Keratinocyte (primary cell): ENCODE data around the gene YBX1. TPM values are rescaled to one million over a fixed set of nuclear protein-coding genes. Genes with fewer than 3 reads are reported as not detected.

ENCODE experiments used
- DNase-seq: peaks from one replicate; pipeline ENCODE4 v3.0.0-alpha.2; 2011; ENCODE audit warnings: low read depth, missing footprints, low spot score
- FAIRE-seq: peaks from 2 replicates; lab custom pipeline; 2011; peaks lifted over from hg19 to GRCh38; lab: Jason Lieb, UNC
- H2AFZ ChIP-seq: 2 replicates; pipeline ENCODE4 v1.6.0; 2012; ENCODE audit warnings: low read length, control low read depth, inconsistent platforms; ENCODE audit not compliant: control insufficient read depth
- H3K27ac ChIP-seq: 2 replicates; pipeline ENCODE4 v1.5.1; 2011; ENCODE audit warnings: low read length; ENCODE audit not compliant: control insufficient read depth, insufficient read depth
- H3K27me3 ChIP-seq: 3 replicates; pipeline ENCODE4 v1.6.0; 2011; ENCODE audit warnings: low read length; ENCODE audit not compliant: control insufficient read depth, insufficient read depth; ENCODE audit errors: extremely low read depth
- H3K36me3 ChIP-seq, 2 experiments: 2 replicates in 1 of 2; 3 replicates in 1 of 2; pipeline ENCODE4 v1.5.1; 2011; ENCODE audit warnings: low read length in 2 of 2, mild to moderate bottlenecking in 1 of 2; ENCODE audit not compliant: control insufficient read depth in 2 of 2, insufficient read depth in 2 of 2; ENCODE audit errors: extremely low read depth in 1 of 2
- H3K4me1 ChIP-seq: 3 replicates; pipeline ENCODE4 v1.5.1; 2011; ENCODE audit warnings: low read length; ENCODE audit not compliant: control insufficient read depth, insufficient read depth; ENCODE audit errors: extremely low read depth
- H3K4me2 ChIP-seq: 3 replicates; pipeline ENCODE4 v1.6.0; 2011; ENCODE audit warnings: low read depth, low read length; ENCODE audit not compliant: control insufficient read depth, insufficient read depth; ENCODE audit errors: extremely low read depth
- H3K4me3 ChIP-seq, 3 experiments: fragments of 200-600 bp in 1 of 3; sonication (generic) in 1 of 3; 2 replicates in 2 of 3; 3 replicates in 1 of 3; pipeline ENCODE4 v1.5.1; 2011 to 2016; ENCODE audit warnings: low read length in 3 of 3, mild to moderate bottlenecking in 3 of 3, control low read depth in 2 of 3, inconsistent platforms in 1 of 3, low read depth in 1 of 3, mixed read lengths in 1 of 3, mixed run types in 1 of 3, moderate library complexity in 1 of 3; ENCODE audit not compliant: control insufficient read depth in 2 of 3, insufficient read depth in 2 of 3; ENCODE audit errors: extremely low read depth in 1 of 3
- H3K79me2 ChIP-seq: 2 replicates; pipeline ENCODE4 v1.6.0; 2012; ENCODE audit warnings: low read length; ENCODE audit not compliant: control insufficient read depth, insufficient read depth
- H3K9ac ChIP-seq: 3 replicates; pipeline ENCODE4 v1.6.0; 2011; ENCODE audit warnings: low read length; ENCODE audit not compliant: control insufficient read depth, insufficient read depth; ENCODE audit errors: extremely low read depth
- H3K9me1 ChIP-seq: 3 replicates; pipeline ENCODE4 v1.6.0; 2011; ENCODE audit warnings: low read length; ENCODE audit not compliant: control insufficient read depth, insufficient read depth; ENCODE audit errors: extremely low read depth
- H3K9me3 ChIP-seq: 2 replicates; pipeline ENCODE4 v1.5.1; 2012; ENCODE audit warnings: low read depth, low read length; ENCODE audit not compliant: control insufficient read depth
- H4K20me1 ChIP-seq: 3 replicates; pipeline ENCODE4 v1.6.0; 2011; ENCODE audit warnings: low read length; ENCODE audit not compliant: control insufficient read depth, insufficient read depth; ENCODE audit errors: extremely low read depth
- EZH2 ChIP-seq: IDR thresholded peaks from one replicate; pipeline ENCODE4 v1.6.1; 2012; ENCODE audit warnings: inconsistent platforms, mild to moderate bottlenecking, low read length, moderate library complexity
- dilution Hi-C: fragments of 300-500 bp; cut with MboI; formaldehyde crosslinking; loops from one replicate; pipeline ENCODE4 v1.7.0; 2020; ENCODE audit warnings: low sequenced_read_pairs; ENCODE audit not compliant: extremely low pct_ligation_motif_present
- polyA plus RNA-seq, 5 experiments: library from polyadenylated mRNA; depleted of rRNA in 3 of 5; stranded (reverse) in 3 of 5; stranded (forward) in 1 of 5; unstranded in 1 of 5; fragments of >200 nt; gene quantifications; 1 replicate in 1 of 5; 2 replicates in 3 of 5; 3 replicates in 1 of 5; pipeline versions ENCODE4 v1.2.1 to v1.2.3, GENCODE V29; 2011 to 2012; ENCODE audit warnings: missing spikeins in 2 of 5, low read depth in 1 of 5, low replicate concordance in 1 of 5
- TF ChIP-seq, protein P1 (sequence below), 3 experiments: IDR thresholded peaks in 1 of 3; conservative IDR thresholded peaks in 1 of 3; optimal IDR thresholded peaks in 1 of 3; 2 replicates in 2 of 3; 3 replicates in 1 of 3; pipeline versions ENCODE3 to v1.5.1; 2011; ENCODE audit warnings: low read length in 3 of 3, mild to moderate bottlenecking in 3 of 3, moderate library complexity in 2 of 3, control low read depth in 1 of 3, inconsistent platforms in 1 of 3; ENCODE audit not compliant: insufficient read depth in 2 of 3; ENCODE audit errors: extremely low read depth in 1 of 3

Gene YBX1
- polyA plus RNA-seq, 1 donor (not counting 4 experiments of a cell fraction or from before 2014, with no cell fraction given) = 1,066 TPM

DNA sequence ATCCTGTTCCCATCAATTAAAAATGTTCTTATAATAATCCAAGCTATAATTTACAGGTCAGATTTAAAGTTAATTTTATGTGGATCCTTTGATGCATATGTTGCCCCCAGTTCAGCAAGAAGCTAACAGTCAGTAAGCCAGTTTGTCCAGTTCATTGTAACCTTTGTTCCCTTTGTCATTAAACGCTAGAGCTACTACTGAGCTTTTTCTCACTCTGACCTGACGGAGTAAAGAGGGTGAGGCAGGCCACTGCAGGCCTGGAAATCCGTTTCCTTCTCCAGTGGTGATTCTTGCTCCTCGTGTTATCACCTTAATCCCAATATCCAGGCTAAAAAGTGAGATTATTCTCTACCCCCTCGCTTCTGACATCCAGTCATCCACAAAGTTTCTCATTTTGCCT is 10.2 kb downstream of the YBX1 start:
- Histone ChIP-seq H4K20me1 (peaks cover 49% of the 10 kb centered on the region), H3K27ac (peak overlapping the region; percentile 16), H3K4me3 (no peak overlapping the region), H3K79me2 (peaks cover 97% of the 10 kb centered on the region), H3K4me2 (peak overlapping the region; percentile 33), H3K9me1 (peaks cover 5% of the 10 kb centered on the region), H3K9ac (no peak overlapping the region), H3K4me1 (peaks cover 52% of the 10 kb centered on the region), H3K36me3 (peaks cover 9 to 45% of the 10 kb centered on the region in 2 experiments), H3K9me3 (no peaks in the 10 kb centered on the region), H2AFZ (no peak overlapping the region), H3K27me3 (no peaks in the 10 kb centered on the region)
- FAIRE-seq (peak; percentile 58), DNase-seq (no peak)
- dilution Hi-C loops = no loop called here
- no peak for TF ChIP-seq EZH2
- TF ChIP-seq, protein P1, sequence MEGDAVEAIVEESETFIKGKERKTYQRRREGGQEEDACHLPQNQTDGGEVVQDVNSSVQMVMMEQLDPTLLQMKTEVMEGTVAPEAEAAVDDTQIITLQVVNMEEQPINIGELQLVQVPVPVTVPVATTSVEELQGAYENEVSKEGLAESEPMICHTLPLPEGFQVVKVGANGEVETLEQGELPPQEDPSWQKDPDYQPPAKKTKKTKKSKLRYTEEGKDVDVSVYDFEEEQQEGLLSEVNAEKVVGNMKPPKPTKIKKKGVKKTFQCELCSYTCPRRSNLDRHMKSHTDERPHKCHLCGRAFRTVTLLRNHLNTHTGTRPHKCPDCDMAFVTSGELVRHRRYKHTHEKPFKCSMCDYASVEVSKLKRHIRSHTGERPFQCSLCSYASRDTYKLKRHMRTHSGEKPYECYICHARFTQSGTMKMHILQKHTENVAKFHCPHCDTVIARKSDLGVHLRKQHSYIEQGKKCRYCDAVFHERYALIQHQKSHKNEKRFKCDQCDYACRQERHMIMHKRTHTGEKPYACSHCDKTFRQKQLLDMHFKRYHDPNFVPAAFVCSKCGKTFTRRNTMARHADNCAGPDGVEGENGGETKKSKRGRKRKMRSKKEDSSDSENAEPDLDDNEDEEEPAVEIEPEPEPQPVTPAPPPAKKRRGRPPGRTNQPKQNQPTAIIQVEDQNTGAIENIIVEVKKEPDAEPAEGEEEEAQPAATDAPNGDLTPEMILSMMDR (optimal IDR thresholded peaks at IDR 0.05 in 1 of 3, IDR thresholded peaks at IDR 0.05 in 1 of 3, conservative IDR thresholded peaks at IDR 0.05 in 1 of 3; ENCODE audit: extremely low read depth in 1 of 3, insufficient read depth in 2 of 3, low read length in 3 of 3) = no peak

DNA sequence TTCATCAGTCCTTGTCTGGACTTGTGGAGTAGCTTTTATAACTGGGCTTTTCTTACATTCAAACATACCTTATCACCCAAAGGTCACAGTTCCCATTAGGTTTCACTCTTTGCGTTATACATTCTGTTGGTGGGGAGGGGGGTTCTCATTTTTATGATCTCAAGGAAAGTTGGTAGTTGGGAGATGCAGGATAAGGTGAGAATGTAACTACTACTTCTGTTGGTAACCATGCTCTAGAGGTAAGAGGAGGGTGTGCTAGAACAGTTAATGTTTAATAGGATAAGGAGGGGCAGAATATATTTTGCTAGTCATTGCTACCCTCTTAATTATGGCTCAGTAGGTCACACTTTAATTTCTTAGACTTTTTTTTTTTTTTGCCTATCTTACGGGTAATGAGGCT is 10.7 kb downstream of the YBX1 start:
- no peaks in the 10 kb centered on the region for H3K9me3 ChIP-seq
- H2AFZ ChIP-seq = no peak overlapping the region
- DNase-seq (no peak), FAIRE-seq (no peak)
- H4K20me1 ChIP-seq = peaks cover 44% of the 10 kb centered on the region
- H3K36me3 ChIP-seq = peaks cover 9 to 44% of the 10 kb centered on the region in 2 experiments
- peaks cover 48% of the 10 kb centered on the region for H3K4me1 ChIP-seq
- H3K79me2 ChIP-seq = peaks cover 97% of the 10 kb centered on the region
- no peaks in the 10 kb centered on the region for H3K27me3 ChIP-seq
- no peak overlapping the region for H3K4me3 ChIP-seq
- peaks cover 2% of the 10 kb centered on the region for H3K9me1 ChIP-seq
- peak overlapping the region; percentile 33 for H3K4me2 ChIP-seq
- H3K9ac ChIP-seq = no peak overlapping the region
- TF ChIP-seq, protein P1 (optimal IDR thresholded peaks at IDR 0.05 in 1 of 3, IDR thresholded peaks at IDR 0.05 in 1 of 3, conservative IDR thresholded peaks at IDR 0.05 in 1 of 3; ENCODE audit: extremely low read depth in 1 of 3, insufficient read depth in 2 of 3, low read length in 3 of 3) = no peak
- TF ChIP-seq EZH2 = no peak
- dilution Hi-C loops = no loop called here
- no peak overlapping the region for H3K27ac ChIP-seq
